CMK (cell line): Measurements from ENCODE around the gene MARCKS.
A peak's percentile ranks its signal among the peaks of the same experiment; 100 is the strongest.

Experiments
- DNase-seq: peaks from one replicate; pipeline ENCODE4 v3.0.0-alpha.2; 2010; ENCODE audit warnings: low read depth

Gene MARCKS, protein sequence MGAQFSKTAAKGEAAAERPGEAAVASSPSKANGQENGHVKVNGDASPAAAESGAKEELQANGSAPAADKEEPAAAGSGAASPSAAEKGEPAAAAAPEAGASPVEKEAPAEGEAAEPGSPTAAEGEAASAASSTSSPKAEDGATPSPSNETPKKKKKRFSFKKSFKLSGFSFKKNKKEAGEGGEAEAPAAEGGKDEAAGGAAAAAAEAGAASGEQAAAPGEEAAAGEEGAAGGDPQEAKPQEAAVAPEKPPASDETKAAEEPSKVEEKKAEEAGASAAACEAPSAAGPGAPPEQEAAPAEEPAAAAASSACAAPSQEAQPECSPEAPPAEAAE

DNA sequence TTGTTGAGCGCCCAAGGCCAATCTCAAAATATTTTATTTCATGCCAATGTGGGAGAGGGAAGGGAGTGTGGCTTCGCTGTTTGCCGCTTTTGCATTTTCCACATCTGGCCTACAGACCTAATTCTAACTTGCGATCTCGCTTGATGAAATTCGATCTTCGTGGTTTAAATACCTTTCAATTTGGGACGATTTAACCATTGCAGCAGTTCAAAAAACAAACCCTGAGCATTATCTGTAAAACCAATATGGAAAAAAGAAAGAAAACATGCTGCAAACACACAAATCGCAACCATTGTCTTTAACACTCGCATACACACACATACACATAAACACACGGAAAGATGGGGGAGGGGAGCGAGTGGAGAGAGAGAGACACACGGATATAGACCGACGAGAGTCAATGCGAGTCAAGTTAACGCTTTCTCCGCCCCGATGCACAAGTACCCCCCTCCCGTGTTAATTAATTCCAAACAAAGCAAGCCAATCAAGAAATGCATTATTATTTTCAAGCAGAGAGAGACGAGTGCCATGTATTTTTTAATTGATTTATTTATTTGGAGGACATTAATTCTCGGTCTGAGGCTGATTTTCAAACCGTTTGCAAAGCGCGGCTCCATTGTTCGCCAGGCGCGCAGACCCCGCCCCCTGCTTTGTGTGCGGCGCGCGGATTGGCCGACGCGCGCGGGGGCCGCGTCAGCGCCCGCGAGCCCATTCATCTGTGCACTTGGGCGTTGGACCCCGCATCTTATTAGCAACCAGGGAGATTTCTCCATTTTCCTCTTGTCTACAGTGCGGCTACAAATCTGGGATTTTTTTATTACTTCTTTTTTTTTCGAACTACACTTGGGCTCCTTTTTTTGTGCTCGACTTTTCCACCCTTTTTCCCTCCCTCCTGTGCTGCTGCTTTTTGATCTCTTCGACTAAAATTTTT lies at the start of gene MARCKS:
MARCKS (plus strand) TSS at position 721 of the 931 bp plus-strand sequence. CDS start 401 bp downstream, outside the sequence.
- DNase-seq, result no peak

GRCh38 chr6:113809826-113810225 lies 47.3 kb upstream of the MARCKS start:
- DNase-seq, result no peak

DNA sequence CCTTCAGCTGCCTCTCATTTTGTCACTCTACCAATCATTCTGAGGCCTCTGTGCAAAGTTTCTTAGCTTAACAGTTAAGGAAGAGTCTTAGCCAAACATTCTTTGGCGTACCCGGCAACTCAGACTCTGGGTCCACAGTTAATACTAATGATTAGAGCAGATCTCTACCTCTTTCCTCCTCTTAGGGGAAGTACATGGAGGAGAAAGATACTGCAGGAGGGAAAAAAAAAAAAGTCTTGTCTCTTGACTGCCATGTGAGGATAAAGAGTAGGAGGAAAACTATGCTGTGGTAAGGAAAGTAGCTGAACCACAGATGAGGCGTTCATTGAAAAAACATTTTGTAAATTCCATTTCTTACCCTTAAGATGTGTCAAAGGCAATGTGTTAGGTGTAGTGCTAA lies 44.0 kb upstream of the MARCKS start:
- peak; percentile 20 for DNase-seq

- DNase-seq, result no peak
These were observed 38.6 kb upstream of the MARCKS start for GRCh38 chr6:113818578-113818977.

DNA sequence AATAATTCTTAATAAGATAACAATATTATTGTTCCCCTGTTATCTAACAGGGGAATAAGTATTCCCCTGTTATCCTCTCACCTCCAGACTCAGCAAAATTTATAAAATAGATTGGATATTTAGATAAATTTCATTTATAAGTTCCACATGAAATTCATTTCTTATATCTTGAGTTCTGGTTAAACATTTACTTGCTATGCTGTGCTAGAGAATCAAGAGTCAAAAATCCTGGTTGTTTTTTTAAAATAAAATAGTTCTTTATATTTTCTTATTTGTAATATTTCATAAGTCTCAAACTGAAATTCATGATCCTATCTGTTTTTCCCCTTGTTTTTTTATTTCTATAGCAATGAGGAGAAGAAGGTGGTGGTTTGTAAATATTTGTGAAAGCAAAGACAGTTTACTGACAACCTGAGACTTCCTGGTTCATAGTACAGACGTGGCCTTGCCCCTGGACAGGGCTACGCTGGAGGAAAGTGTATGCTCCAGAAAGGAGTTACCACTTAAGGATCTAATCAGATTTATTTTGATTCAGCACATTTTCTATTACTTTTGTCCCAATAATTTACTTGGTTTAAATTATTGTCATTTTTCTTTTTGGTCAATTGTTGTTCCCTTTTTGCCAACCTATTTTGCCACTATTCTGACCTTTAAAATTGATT lies 37.8 kb upstream of the MARCKS start:
- no peak for DNase-seq

DNA sequence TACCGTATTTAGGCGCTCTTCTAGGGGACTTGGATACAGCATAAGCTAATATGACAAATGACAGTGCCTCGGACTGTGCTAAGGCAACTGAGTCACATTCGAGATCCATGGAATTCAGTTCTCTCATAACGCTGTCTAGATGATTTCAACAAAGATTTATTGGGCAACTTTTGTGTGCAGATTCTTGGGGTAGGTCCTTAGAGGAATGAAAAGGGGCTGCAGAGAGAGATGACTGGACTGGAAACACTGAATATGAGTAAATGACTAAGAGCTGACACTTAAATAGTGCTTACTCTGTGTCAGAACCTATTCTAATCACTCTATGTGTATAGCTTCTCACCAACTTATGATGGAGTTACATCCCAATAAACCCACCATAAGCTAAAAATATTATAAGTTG lies 36.4 kb upstream of the MARCKS start:
- no peak for DNase-seq

GRCh38 chr6:113821445-113821844 lies 35.7 kb upstream of the MARCKS start:
- DNase-seq, result no peak

GRCh38 chr6:113823916-113824315 lies 33.2 kb upstream of the MARCKS start:
- DNase-seq, result no peak

DNA sequence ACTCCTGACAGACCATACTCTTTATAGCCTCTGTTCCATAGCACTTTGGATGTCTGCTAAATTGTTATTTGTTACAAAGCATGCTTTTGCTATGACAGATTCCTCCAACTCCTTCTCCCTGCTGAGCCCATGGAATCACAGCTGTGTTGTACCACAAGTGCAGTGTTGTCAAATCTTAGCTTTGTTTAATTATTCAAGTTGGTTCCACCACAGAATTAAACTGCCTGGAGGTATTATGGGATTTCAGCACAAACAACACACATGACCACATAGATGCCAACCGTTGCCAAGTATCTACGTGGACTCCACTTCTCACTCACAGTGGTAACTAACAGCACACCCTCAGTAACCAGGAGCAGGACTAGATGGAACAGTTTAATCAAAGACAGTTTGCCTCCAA lies 32.7 kb upstream of the MARCKS start:
- DNase-seq, result no peak

DNA sequence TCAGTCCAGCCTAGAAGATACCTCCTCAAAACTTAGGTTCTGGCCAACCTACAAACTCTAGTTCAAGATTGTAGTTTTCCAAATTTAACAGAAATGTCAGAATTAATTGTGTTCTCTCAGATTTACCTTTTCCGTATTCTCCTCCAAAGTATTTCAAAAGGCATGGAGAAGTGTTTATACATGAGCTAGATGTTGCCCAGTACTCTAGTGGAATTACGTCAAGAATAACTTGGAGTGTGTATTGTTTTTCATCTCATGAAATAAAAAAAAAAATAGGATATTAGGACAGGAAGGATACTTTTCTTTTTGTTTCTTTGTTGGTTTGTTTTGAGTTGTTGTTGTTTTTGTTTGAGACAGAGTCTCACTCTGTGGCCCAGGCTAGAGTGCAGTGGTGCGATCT lies 32.3 kb upstream of the MARCKS start:
- DNase-seq, result no peak

- DNase-seq, result no peak
These were observed 31.4 kb upstream of the MARCKS start for GRCh38 chr6:113825781-113826180.

GRCh38 chr6:113828984-113829695 lies 28.0 kb upstream of the MARCKS start:
- DNase-seq, result no peak

GRCh38 chr6:113829696-113830045 lies 27.5 kb upstream of the MARCKS start:
- no peak for DNase-seq

- DNase-seq, result no peak
These were observed 27.0 kb upstream of the MARCKS start for GRCh38 chr6:113830140-113830539.

DNA sequence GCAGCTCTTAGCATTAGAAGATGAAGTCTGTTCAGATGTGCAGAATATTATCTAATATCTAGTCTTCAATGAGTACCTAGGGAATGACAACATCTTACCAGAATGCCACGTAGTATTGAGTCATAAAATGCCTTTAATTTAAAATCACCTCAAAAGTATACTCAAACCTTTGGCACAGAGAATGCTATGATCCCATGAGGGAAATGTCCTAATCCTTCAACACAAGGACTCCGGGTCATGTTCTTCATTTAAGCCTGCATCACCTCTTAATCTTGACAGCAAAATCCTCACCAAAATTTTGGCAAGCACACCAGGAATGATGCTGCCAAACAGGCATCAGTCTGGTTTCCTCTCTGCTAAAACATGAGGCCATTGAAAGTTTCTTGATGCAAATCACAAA lies 23.6 kb upstream of the MARCKS start:
- no peak for DNase-seq

DNA sequence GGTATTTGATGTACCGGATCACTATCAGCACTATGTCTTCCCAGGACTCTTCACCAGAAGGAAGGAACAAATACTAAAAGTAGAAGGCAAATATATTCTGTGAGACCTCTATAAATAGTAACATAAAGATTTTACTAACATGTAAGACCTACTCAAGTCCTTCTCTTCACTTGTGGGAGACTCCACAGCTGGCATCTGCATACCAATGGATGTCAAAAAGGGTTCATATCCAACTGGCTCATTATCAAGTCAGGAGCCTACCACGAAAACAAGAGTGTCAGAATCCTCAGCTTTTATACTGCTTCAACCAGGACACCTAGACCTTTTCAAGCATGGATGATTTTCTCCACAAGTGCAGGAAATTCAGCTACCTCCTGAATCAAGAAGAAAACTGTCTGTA lies 20.0 kb upstream of the MARCKS start:
- DNase-seq, result no peak

DNA sequence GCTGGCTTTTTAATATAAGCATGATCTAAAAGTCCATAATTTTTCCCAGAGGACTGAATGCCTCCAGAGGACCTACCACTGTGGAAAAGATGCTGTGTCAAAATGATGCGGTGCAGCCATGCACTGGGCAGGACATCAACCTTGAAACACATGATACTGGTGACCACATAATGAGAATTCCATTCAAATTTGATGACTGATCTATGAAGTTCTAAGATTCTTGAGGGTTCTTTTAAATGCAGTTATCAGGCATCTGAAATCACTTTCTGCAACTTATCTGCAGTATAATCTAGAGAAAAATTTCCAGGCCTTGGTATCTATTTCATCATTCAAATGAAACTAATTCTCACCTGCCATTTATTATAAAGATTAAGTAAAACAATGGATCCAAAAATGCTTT lies 15.0 kb upstream of the MARCKS start:
- no peak for DNase-seq

DNA sequence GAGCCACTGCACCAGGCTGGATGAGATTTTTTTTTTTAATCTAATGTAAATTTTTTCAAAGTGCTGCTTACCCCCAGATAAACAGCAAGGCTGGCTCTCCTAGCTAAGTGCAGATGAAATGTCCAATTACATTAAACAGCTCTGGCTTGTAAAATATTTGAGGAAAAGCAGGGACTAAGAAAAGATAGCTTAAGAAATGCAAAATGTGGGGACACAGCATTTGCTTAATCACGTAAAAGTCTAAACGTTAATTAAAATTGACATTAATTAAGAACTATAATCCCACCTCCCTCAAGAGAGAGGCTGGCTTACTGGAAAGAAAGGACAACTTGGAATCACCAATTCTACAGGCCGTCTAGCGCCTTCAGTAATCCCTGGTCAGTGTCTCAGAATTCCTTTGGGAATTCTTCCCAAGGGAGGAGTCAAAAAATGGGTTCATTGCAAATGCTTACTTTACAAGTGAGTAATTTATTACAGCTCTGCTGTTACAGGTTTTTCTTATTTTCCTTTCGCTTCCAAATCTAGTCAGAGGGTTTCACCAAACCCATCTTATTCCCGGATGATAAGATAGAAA lies 13.6 kb upstream of the MARCKS start:
- DNase-seq, result no peak

GRCh38 chr6:113846577-113846976 lies 10.6 kb upstream of the MARCKS start:
- no peak for DNase-seq

DNA sequence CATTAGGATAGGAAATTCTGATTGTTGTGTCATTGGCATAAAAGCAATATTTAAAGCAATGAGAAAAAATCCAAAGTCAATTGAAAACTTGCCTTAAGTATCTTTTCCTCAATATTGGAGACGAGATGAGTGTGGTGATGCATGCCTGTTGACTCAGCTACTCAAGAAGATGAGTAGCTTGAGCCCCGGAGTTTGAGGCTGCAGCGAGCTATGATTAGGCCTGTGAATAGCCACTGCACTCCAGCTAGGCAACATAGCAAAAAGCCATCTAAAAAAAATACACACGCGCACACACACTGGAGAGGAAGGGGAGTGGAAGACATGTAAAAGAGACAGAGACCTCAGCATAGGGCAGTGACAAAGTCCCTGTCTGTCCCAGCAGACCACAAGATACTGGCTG lies 9.7 kb upstream of the MARCKS start:
- DNase-seq, result no peak

GRCh38 chr6:113848280-113848679 lies 8.9 kb upstream of the MARCKS start:
- no peak for DNase-seq

- DNase-seq, result no peak
These were observed 8.3 kb upstream of the MARCKS start for GRCh38 chr6:113848811-113849210.
